Astrocyte of the cerebellum (primary cell): ENCODE measurements around the gene GCLM.
A peak's percentile ranks its signal among the peaks of the same experiment; 100 is the strongest.

Source experiments
- DNase-seq: peaks from one replicate; pipeline ENCODE4 v3.0.0-alpha.2; 2011; ENCODE audit warnings: low read depth
- H3K4me3 ChIP-seq: 2 replicates; pipeline ENCODE4 v1.5.1; 2011; ENCODE audit warnings: mild to moderate bottlenecking, low read depth, low read length, moderate library complexity
- CTCF ChIP-seq: IDR thresholded peaks from 2 replicates; pipeline ENCODE4 v1.5.1; 2012; ENCODE audit warnings: low read length, low read depth, moderate library complexity, mild to moderate bottlenecking; ENCODE audit errors: missing control alignments
- in situ Hi-C: cut with HindIII; loops from 2 replicates; pipeline ENCODE4 v1.10.0; 2017; ENCODE audit warnings: low sequenced_read_pairs

GCLM gene

GRCh38 chr1:93844262-93845045 is 64.8 kb downstream of the GCLM start:
- peak; percentile 83 for TF ChIP-seq CTCF
- peak; percentile 73 for DNase-seq
- no peak overlapping the region for H3K4me3 ChIP-seq
- in situ Hi-C loops: loop anchor here (25.0 kb wide), 1 partner anchor 182 kb away; no protein-coding TSS in a partner anchor

GRCh38 chr1:93842750-93843500 is 66.3 kb downstream of the GCLM start:
- in situ Hi-C loops: loop anchor here (25.0 kb wide), 1 partner anchor 181 kb away; no protein-coding TSS in a partner anchor
- no peak overlapping the region for H3K4me3 ChIP-seq
- peak; percentile 45 for DNase-seq
- no peak for TF ChIP-seq CTCF

- in situ Hi-C loops: loop anchor here (25.0 kb wide), 1 partner anchor 179 kb away; no protein-coding TSS in a partner anchor
- no peak for TF ChIP-seq CTCF
- DNase-seq: no peak
Observed at GRCh38 chr1:93841771-93842170, 67.5 kb downstream of the GCLM start.

GRCh38 chr1:93840956-93841482 is 68.2 kb downstream of the GCLM start:
- no peak for DNase-seq
- TF ChIP-seq CTCF: no peak
- in situ Hi-C loops: loop anchor here (25.0 kb wide), 1 partner anchor 179 kb away; no protein-coding TSS in a partner anchor
- H3K4me3 ChIP-seq: no peak overlapping the region

More at GRCh38 chr1:93841771-93842170, 67.5 kb downstream of the GCLM start:
- H3K4me3 ChIP-seq: no peak overlapping the region

GRCh38 chr1:93839753-93840152 is 69.5 kb downstream of the GCLM start:
- TF ChIP-seq CTCF: no peak
- H3K4me3 ChIP-seq: no peak overlapping the region
- no peak for DNase-seq
- in situ Hi-C loops: loop anchor here (25.0 kb wide), 1 partner anchor 177 kb away; no protein-coding TSS in a partner anchor

- DNase-seq: no peak
- no peak overlapping the region for H3K4me3 ChIP-seq
- in situ Hi-C loops: loop anchor here (25.0 kb wide), 1 partner anchor 177 kb away; no protein-coding TSS in a partner anchor
- TF ChIP-seq CTCF: no peak
Observed at GRCh38 chr1:93839307-93839706, 69.9 kb downstream of the GCLM start.
